GM23338 (cell line): ENCODE measurements around the gene KCNK3.

Source experiments
- CREB1 ChIP-seq: fragments of 250-450 bp; sonication (Bioruptor Pico); IDR thresholded peaks from 2 replicates; pipeline ENCODE4 v1.5.0; 2020; ENCODE audit warnings: low read depth, mild to moderate bottlenecking, moderate library complexity
- EZH2 ChIP-seq: fragments of 200-600 bp; sonication (generic); IDR thresholded peaks from one replicate; pipeline ENCODE4 v1.8.0; 2017; ENCODE audit warnings: antibody characterized with exemption, mild to moderate bottlenecking, low read depth; ENCODE audit not compliant: unreplicated experiment
- EZH2phosphoT487 ChIP-seq: fragments of 200-600 bp; sonication (generic); IDR thresholded peaks from one replicate; pipeline ENCODE4 v1.8.1; 2018; ENCODE audit warnings: antibody characterized with exemption; ENCODE audit not compliant: unreplicated experiment
- JUNB ChIP-seq: IDR thresholded peaks from one replicate; pipeline ENCODE4 v1.6.1; 2016; ENCODE audit warnings: antibody characterized with exemption; ENCODE audit not compliant: unreplicated experiment
- POLR2AphosphoS5 ChIP-seq: IDR thresholded peaks from 2 replicates; pipeline ENCODE4 v1.6.1; 2016; ENCODE audit warnings: antibody characterized with exemption, low read depth
- TF ChIP-seq, protein P1 (sequence below), 2 experiments: fragments of 200-600 bp in 1 of 2; sonication (generic) in 1 of 2; conservative IDR thresholded peaks; 2 replicates each; pipeline versions ENCODE4 v1.5.1 to v1.6.1; 2016 to 2017; ENCODE audit warnings: antibody characterized with exemption in 2 of 2, low read depth in 2 of 2, mild to moderate bottlenecking in 2 of 2, moderate library complexity in 1 of 2
- TF ChIP-seq, protein P2 (sequence below): IDR thresholded peaks from 2 replicates; pipeline ENCODE4 v1.6.1; 2016; ENCODE audit warnings: antibody characterized with exemption
- TF ChIP-seq, protein P3 (sequence below): IDR thresholded peaks from one replicate; pipeline ENCODE4 v1.6.1; 2018; ENCODE audit warnings: antibody characterized with exemption; ENCODE audit not compliant: unreplicated experiment

GRCh38 chr2:26696351-26696816 is 3.9 kb downstream of the KCNK3 start:
- TF ChIP-seq, protein P1, sequence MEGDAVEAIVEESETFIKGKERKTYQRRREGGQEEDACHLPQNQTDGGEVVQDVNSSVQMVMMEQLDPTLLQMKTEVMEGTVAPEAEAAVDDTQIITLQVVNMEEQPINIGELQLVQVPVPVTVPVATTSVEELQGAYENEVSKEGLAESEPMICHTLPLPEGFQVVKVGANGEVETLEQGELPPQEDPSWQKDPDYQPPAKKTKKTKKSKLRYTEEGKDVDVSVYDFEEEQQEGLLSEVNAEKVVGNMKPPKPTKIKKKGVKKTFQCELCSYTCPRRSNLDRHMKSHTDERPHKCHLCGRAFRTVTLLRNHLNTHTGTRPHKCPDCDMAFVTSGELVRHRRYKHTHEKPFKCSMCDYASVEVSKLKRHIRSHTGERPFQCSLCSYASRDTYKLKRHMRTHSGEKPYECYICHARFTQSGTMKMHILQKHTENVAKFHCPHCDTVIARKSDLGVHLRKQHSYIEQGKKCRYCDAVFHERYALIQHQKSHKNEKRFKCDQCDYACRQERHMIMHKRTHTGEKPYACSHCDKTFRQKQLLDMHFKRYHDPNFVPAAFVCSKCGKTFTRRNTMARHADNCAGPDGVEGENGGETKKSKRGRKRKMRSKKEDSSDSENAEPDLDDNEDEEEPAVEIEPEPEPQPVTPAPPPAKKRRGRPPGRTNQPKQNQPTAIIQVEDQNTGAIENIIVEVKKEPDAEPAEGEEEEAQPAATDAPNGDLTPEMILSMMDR (conservative IDR thresholded peaks at IDR 0.05; ENCODE audit: low read depth in 2 of 2): no peak
- TF ChIP-seq JUNB: no peak
- no peak for TF ChIP-seq EZH2
- TF ChIP-seq, protein P2, sequence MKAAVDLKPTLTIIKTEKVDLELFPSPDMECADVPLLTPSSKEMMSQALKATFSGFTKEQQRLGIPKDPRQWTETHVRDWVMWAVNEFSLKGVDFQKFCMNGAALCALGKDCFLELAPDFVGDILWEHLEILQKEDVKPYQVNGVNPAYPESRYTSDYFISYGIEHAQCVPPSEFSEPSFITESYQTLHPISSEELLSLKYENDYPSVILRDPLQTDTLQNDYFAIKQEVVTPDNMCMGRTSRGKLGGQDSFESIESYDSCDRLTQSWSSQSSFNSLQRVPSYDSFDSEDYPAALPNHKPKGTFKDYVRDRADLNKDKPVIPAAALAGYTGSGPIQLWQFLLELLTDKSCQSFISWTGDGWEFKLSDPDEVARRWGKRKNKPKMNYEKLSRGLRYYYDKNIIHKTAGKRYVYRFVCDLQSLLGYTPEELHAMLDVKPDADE: no peak
- TF ChIP-seq CREB1: no peak
- TF ChIP-seq, protein P3, sequence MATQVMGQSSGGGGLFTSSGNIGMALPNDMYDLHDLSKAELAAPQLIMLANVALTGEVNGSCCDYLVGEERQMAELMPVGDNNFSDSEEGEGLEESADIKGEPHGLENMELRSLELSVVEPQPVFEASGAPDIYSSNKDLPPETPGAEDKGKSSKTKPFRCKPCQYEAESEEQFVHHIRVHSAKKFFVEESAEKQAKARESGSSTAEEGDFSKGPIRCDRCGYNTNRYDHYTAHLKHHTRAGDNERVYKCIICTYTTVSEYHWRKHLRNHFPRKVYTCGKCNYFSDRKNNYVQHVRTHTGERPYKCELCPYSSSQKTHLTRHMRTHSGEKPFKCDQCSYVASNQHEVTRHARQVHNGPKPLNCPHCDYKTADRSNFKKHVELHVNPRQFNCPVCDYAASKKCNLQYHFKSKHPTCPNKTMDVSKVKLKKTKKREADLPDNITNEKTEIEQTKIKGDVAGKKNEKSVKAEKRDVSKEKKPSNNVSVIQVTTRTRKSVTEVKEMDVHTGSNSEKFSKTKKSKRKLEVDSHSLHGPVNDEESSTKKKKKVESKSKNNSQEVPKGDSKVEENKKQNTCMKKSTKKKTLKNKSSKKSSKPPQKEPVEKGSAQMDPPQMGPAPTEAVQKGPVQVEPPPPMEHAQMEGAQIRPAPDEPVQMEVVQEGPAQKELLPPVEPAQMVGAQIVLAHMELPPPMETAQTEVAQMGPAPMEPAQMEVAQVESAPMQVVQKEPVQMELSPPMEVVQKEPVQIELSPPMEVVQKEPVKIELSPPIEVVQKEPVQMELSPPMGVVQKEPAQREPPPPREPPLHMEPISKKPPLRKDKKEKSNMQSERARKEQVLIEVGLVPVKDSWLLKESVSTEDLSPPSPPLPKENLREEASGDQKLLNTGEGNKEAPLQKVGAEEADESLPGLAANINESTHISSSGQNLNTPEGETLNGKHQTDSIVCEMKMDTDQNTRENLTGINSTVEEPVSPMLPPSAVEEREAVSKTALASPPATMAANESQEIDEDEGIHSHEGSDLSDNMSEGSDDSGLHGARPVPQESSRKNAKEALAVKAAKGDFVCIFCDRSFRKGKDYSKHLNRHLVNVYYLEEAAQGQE: no peak
- no peak for TF ChIP-seq POLR2AphosphoS5
- TF ChIP-seq EZH2phosphoT487: no peak
